Lower leg skin (tissue), 4 donors: ENCODE measurements around the gene TADA3. TPM values are rescaled to one million over a fixed set of nuclear protein-coding genes. Genes with fewer than 3 reads are reported as not detected.
A peak's percentile ranks its signal among the peaks of the same experiment; 100 is the strongest.

Experiments
- DNase-seq, 2 donors: peaks; one replicate each; pipeline ENCODE4 v3.0.0-alpha.2; 2019; ENCODE audit warnings: low spot score in 2 of 2
- H3K4me3 ChIP-seq: fragments of 200-600 bp; sonication (generic); 2 replicates; pipeline ENCODE4 v1.5.1; 2017; ENCODE audit warnings: mild to moderate bottlenecking, low read depth; ENCODE audit not compliant: poor library complexity, severe bottlenecking
- POLR2A ChIP-seq, 2 donors: fragments of 450-650 bp; IDR thresholded peaks; one replicate each; pipeline ENCODE4 v1.6.1; 2016 to 2017; ENCODE audit warnings: antibody characterized with exemption in 2 of 2, mild to moderate bottlenecking in 1 of 2, moderate library complexity in 1 of 2
- WGBS, 2 donors: methylation state at CpG; one replicate each; pipeline ENCODE4 v1.1.5; 2018; 5-methylcytosine and 5-hydroxymethylcytosine counted together
- intact Hi-C: fragments of 100-400 bp; cut with DNase I; formaldehyde crosslinking; loops from one replicate; pipeline ENCODE4 v1.15.0; 2023; ENCODE audit warnings: low total_unique reads
- total RNA-seq, 4 donors: library from RNA; depleted of rRNA; stranded (reverse); fragments of >200 nt; gene quantifications; one replicate each; pipeline ENCODE4 v1.1.0, GENCODE V29; 2016
- TF ChIP-seq, protein P1 (sequence below), 3 donors: fragments of 450-650 bp; IDR thresholded peaks; one replicate each; pipeline ENCODE4 v1.5.1; 2016; ENCODE audit warnings: antibody characterized with exemption in 3 of 3, mild to moderate bottlenecking in 3 of 3, moderate library complexity in 2 of 3

TADA3 gene
- total RNA-seq, 4 donors from 2014 or later, result 42.1 to 53.2 (median 47.0) TPM

GRCh38 chr3:9743548-9743947 is 48.7 kb downstream of the TADA3 start:
- intact Hi-C loops, result no loop called here
- H3K4me3 ChIP-seq, result no peak overlapping the region
- WGBS, 2 donors, result 93 to 95% methylated on average over 18 of the region's 18 CpGs
- DNase-seq, result no peak
- TF ChIP-seq, protein P1, sequence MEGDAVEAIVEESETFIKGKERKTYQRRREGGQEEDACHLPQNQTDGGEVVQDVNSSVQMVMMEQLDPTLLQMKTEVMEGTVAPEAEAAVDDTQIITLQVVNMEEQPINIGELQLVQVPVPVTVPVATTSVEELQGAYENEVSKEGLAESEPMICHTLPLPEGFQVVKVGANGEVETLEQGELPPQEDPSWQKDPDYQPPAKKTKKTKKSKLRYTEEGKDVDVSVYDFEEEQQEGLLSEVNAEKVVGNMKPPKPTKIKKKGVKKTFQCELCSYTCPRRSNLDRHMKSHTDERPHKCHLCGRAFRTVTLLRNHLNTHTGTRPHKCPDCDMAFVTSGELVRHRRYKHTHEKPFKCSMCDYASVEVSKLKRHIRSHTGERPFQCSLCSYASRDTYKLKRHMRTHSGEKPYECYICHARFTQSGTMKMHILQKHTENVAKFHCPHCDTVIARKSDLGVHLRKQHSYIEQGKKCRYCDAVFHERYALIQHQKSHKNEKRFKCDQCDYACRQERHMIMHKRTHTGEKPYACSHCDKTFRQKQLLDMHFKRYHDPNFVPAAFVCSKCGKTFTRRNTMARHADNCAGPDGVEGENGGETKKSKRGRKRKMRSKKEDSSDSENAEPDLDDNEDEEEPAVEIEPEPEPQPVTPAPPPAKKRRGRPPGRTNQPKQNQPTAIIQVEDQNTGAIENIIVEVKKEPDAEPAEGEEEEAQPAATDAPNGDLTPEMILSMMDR (IDR thresholded peaks at IDR 0.05), result no peak
- no peak for TF ChIP-seq POLR2A (IDR thresholded peaks at IDR 0.05)

GRCh38 chr3:9742560-9742959 is 49.7 kb downstream of the TADA3 start:
- no peak for TF ChIP-seq POLR2A (IDR thresholded peaks at IDR 0.05)
- TF ChIP-seq, protein P1 (IDR thresholded peaks at IDR 0.05), result no peak
- WGBS, 2 donors, result 94 to 100% methylated on average over 1 of the region's 1 CpG
- intact Hi-C loops, result no loop called here
- H3K4me3 ChIP-seq, result no peak overlapping the region
- DNase-seq, result no peak

- H3K4me3 ChIP-seq, result no peak overlapping the region
- no peak for DNase-seq
- intact Hi-C loops, result no loop called here
- WGBS, 2 donors, result 93 to 94% methylated on average over 13 to 15 of the region's 15 CpGs
- TF ChIP-seq, protein P1 (IDR thresholded peaks at IDR 0.05), result no peak
- no peak for TF ChIP-seq POLR2A (IDR thresholded peaks at IDR 0.05)
These were observed 53.1 kb downstream of the TADA3 start for GRCh38 chr3:9739181-9739580.

- no peak for TF ChIP-seq POLR2A (IDR thresholded peaks at IDR 0.05)
- TF ChIP-seq, protein P1 (IDR thresholded peaks at IDR 0.05), result no peak
- intact Hi-C loops, result no loop called here
- DNase-seq, result no peak
- 58 to 61% methylated on average over 2 of the region's 2 CpGs for WGBS, 2 donors
- no peak overlapping the region for H3K4me3 ChIP-seq
These were observed 55.4 kb downstream of the TADA3 start for GRCh38 chr3:9736831-9737230.

DNA sequence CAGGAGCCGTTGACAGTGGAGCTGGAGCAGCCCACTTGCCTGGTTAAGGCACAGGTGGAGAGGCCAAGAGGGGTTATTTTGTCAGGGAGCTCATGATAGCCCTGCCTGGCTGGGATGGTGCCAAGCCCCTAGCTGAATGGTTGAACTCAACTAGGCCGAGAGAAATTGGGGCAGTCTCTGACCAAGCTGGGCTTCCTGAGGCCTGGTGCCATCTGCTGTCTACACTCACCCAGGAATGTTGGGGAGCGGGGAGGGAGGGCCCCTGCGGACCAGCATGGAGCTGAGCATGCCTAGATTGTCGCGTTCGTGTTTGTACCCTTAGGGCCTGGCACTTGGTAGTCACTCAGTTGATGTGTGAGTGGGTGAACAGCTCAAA is 59.5 kb downstream of the TADA3 start:
- peak overlapping the region; percentile 94 for H3K4me3 ChIP-seq
- WGBS, 2 donors, result 7 to 24% methylated on average over 7 of the region's 7 CpGs
- no peak for TF ChIP-seq POLR2A (IDR thresholded peaks at IDR 0.05)
- TF ChIP-seq, protein P1 (IDR thresholded peaks at IDR 0.05), result no peak
- no peak for DNase-seq
- intact Hi-C loops, result no loop called here

GRCh38 chr3:9732080-9732739 is 60.1 kb downstream of the TADA3 start:
- peak overlapping the region; percentile 94 for H3K4me3 ChIP-seq
- 0 to 2% methylated on average over 12 to 26 of the region's 41 CpGs for WGBS, 2 donors
- intact Hi-C loops, result no loop called here
- TF ChIP-seq, protein P1 (IDR thresholded peaks at IDR 0.05), result no peak
- no peak for TF ChIP-seq POLR2A (IDR thresholded peaks at IDR 0.05)
- DNase-seq, result no peak
